Adrenal gland (tissue), 5 donors: ENCODE data around the gene PTGES2.

Source experiments
- POLR2A ChIP-seq, 2 donors: fragments of 450-650 bp; IDR thresholded peaks; one replicate each; pipeline ENCODE4 v1.6.1; 2017; ENCODE audit warnings: antibody characterized with exemption in 2 of 2, mild to moderate bottlenecking in 2 of 2, moderate library complexity in 1 of 2
- TF ChIP-seq, protein P1 (sequence below), 6 experiments: fragments of 450-650 bp in 4 of 6; fragments of 200-600 bp in 2 of 6; sonication (generic) in 1 of 6; IDR thresholded peaks; 1 replicate in 5 of 6; 2 replicates in 1 of 6; pipeline versions ENCODE4 v1.5.1 to v1.8.0; 2016 to 2021; ENCODE audit warnings: antibody characterized with exemption in 6 of 6, mild to moderate bottlenecking in 2 of 6, moderate library complexity in 1 of 6
- donor health status: DM: no; HTN: no; CAD: no.

DNA sequence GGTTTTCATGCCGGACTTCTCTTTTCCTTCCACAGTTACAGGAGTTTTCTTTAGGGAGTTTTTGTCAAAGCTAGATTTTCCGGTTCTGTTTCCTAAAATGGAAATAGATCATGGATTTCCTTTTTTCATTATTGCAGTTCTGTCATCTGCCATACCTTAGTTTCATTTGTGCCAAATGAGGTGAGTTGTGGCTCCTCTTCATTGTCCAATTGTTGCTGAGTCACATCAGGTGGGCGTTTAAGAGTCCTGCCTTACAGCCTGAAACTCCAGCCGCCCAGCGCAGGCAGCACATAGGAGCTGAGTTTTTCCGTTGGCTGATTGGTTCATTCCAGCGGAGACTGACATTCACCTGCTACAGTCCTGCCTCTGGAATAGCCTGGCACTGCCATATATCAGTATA is 45.4 kb downstream of the PTGES2 start:
- TF ChIP-seq POLR2A (IDR thresholded peaks at IDR 0.05) = no peak
- TF ChIP-seq, protein P1, sequence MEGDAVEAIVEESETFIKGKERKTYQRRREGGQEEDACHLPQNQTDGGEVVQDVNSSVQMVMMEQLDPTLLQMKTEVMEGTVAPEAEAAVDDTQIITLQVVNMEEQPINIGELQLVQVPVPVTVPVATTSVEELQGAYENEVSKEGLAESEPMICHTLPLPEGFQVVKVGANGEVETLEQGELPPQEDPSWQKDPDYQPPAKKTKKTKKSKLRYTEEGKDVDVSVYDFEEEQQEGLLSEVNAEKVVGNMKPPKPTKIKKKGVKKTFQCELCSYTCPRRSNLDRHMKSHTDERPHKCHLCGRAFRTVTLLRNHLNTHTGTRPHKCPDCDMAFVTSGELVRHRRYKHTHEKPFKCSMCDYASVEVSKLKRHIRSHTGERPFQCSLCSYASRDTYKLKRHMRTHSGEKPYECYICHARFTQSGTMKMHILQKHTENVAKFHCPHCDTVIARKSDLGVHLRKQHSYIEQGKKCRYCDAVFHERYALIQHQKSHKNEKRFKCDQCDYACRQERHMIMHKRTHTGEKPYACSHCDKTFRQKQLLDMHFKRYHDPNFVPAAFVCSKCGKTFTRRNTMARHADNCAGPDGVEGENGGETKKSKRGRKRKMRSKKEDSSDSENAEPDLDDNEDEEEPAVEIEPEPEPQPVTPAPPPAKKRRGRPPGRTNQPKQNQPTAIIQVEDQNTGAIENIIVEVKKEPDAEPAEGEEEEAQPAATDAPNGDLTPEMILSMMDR (IDR thresholded peaks at IDR 0.05) = no peak
